H1 (cell line): ENCODE measurements around the gene DVL2. TPM values are rescaled to one million over a fixed set of nuclear protein-coding genes. Genes with fewer than 3 reads are reported as not detected.

Source experiments
- CTCF ChIA-PET: fragments of 300-600 bp; sonication (Branson Sonifier 250); formaldehyde crosslinking; loops from one replicate; lab custom pipeline; 2021; ENCODE audit not compliant: partially characterized antibody; lab: Charles Lee
- POLR2A ChIA-PET: fragments of 300-600 bp; sonication (Branson Sonifier 250); formaldehyde crosslinking; loops from one replicate; lab custom pipeline; 2021; ENCODE audit warnings: inconsistent platforms; ENCODE audit not compliant: partially characterized antibody; lab: Charles Lee
- DNase-seq, 2 experiments: peaks; one replicate each; pipeline versions ENCODE4 v3.0.0 to v3.0.0-alpha.2; 2010 to 2022; ENCODE audit warnings: low spot score in 2 of 2, low read depth in 1 of 2, mixed read lengths in 1 of 2
- FAIRE-seq: peaks from 2 replicates; lab custom pipeline; 2011; peaks lifted over from hg19 to GRCh38; lab: Jason Lieb, UNC
- H2AFZ ChIP-seq: 2 replicates; pipeline ENCODE4 v1.8.1; 2012; ENCODE audit warnings: low read length, inconsistent platforms
- H2AK5ac ChIP-seq: 2 replicates; pipeline ENCODE4 v1.6.1; 2013; ENCODE audit warnings: low read depth, low read length
- H2BK120ac ChIP-seq: replicated peaks from 2 replicates; pipeline ENCODE3; 2013; ENCODE audit warnings: low read depth, low read length, inconsistent platforms
- H2BK12ac ChIP-seq: 2 replicates; pipeline ENCODE4 v1.6.1; 2013; ENCODE audit warnings: low read depth, low read length
- H2BK15ac ChIP-seq: 2 replicates; pipeline ENCODE4 v1.6.1; 2013; ENCODE audit warnings: low read length
- H2BK20ac ChIP-seq: 2 replicates; pipeline ENCODE4 v1.6.1; 2013; ENCODE audit warnings: low read length
- H2BK5ac ChIP-seq: 2 replicates; pipeline ENCODE4 v1.6.1; 2013; ENCODE audit warnings: low read depth, low read length
- H3K14ac ChIP-seq: 2 replicates; pipeline ENCODE4 v1.6.1; 2013; ENCODE audit warnings: inconsistent platforms; ENCODE audit not compliant: insufficient read length
- H3K18ac ChIP-seq: 2 replicates; pipeline ENCODE4 v1.6.1; 2013; ENCODE audit warnings: low read length; ENCODE audit errors: extremely low read depth
- H3K23ac ChIP-seq: 2 replicates; pipeline ENCODE4 v1.6.1; 2013; ENCODE audit warnings: inconsistent platforms; ENCODE audit not compliant: insufficient read length
- H3K23me2 ChIP-seq: 2 replicates; pipeline ENCODE4 v1.6.1; 2013; ENCODE audit warnings: low read depth, low read length
- H3K27ac ChIP-seq: 2 replicates; pipeline ENCODE4 v1.6.1; 2011; ENCODE audit warnings: low read depth, low read length, inconsistent platforms
- H3K27me3 ChIP-seq, 4 experiments: replicated peaks in 1 of 4; 1 replicate in 1 of 4; 2 replicates in 3 of 4; pipeline versions ENCODE4 v1.6.1 to v1.8.1; 2011 to 2013; ENCODE audit warnings: low read length in 3 of 4, mild to moderate bottlenecking in 3 of 4, inconsistent platforms in 2 of 4, mixed read lengths in 2 of 4, moderate library complexity in 1 of 4; ENCODE audit not compliant: control insufficient read depth in 3 of 4, insufficient read depth in 3 of 4; ENCODE audit errors: extremely low read depth in 1 of 4
- H3K36me3 ChIP-seq, 4 experiments: 2 replicates each; pipeline versions ENCODE4 v1.6.1 to v1.8.1; 2011 to 2013; ENCODE audit warnings: mild to moderate bottlenecking in 4 of 4, low read length in 3 of 4, moderate library complexity in 2 of 4, control low read depth in 1 of 4, inconsistent platforms in 1 of 4; ENCODE audit not compliant: insufficient read depth in 4 of 4, control insufficient read depth in 2 of 4
- H3K4ac ChIP-seq: replicated peaks from 2 replicates; pipeline ENCODE3; 2013; ENCODE audit warnings: low read length, low read depth, mixed read lengths, inconsistent platforms; ENCODE audit not compliant: insufficient read length
- H3K4me1 ChIP-seq, 4 experiments: replicated peaks in 1 of 4; 1 replicate in 1 of 4; 2 replicates in 3 of 4; pipeline versions ENCODE4 v1.6.1 to v1.8.1; 2011 to 2013; ENCODE audit warnings: low read length in 3 of 4, inconsistent platforms in 2 of 4, mixed read lengths in 1 of 4; ENCODE audit not compliant: insufficient read depth in 4 of 4, control insufficient read depth in 3 of 4
- H3K4me2 ChIP-seq, 2 experiments: 2 replicates each; pipeline versions ENCODE4 v1.6.1 to v1.8.1; 2011 to 2013; ENCODE audit warnings: low read depth in 2 of 2, low read length in 2 of 2, control low read depth in 1 of 2, inconsistent platforms in 1 of 2, mild to moderate bottlenecking in 1 of 2; ENCODE audit not compliant: insufficient read depth in 1 of 2
- H3K4me3 ChIP-seq, 4 experiments: fragments of 200-600, 300-600 bp in 1 of 4; sonication (generic), shearing (Covaris generic), sonication (Bioruptor Twin) in 1 of 4; 2 replicates each; pipeline versions ENCODE4 v1.5.1 to v1.8.1; 2011 to 2016; ENCODE audit warnings: low read length in 4 of 4, low read depth in 3 of 4, control low read depth in 2 of 4, inconsistent platforms in 2 of 4, mild to moderate bottlenecking in 2 of 4, mixed read lengths in 1 of 4, moderate library complexity in 1 of 4; ENCODE audit not compliant: insufficient read depth in 2 of 4; ENCODE audit errors: extremely low read depth in 1 of 4
- H3K56ac ChIP-seq: replicated peaks from 2 replicates; pipeline ENCODE3; 2013; ENCODE audit warnings: low read depth, mild to moderate bottlenecking, mixed read lengths, low read length, inconsistent platforms; ENCODE audit not compliant: insufficient read length
- H3K79me1 ChIP-seq: 2 replicates; pipeline ENCODE4 v1.6.1; 2013; ENCODE audit warnings: low read depth, low read length, control low read depth
- H3K79me2 ChIP-seq, 2 experiments: 2 replicates each; pipeline versions ENCODE4 v1.6.1 to v1.8.1; 2012 to 2013; ENCODE audit warnings: low read length in 2 of 2, mild to moderate bottlenecking in 2 of 2, inconsistent platforms in 1 of 2; ENCODE audit not compliant: insufficient read depth in 2 of 2, control insufficient read depth in 1 of 2
- H3K9ac ChIP-seq, 4 experiments: replicated peaks in 1 of 4; 1 replicate in 1 of 4; 2 replicates in 3 of 4; pipeline versions ENCODE4 v1.6.1 to v1.8.1; 2011 to 2013; ENCODE audit warnings: low read depth in 3 of 4, low read length in 3 of 4, control low read depth in 2 of 4, mild to moderate bottlenecking in 2 of 4, moderate library complexity in 2 of 4, inconsistent platforms in 1 of 4; ENCODE audit errors: extremely low read depth in 1 of 4
- H3K9me3 ChIP-seq, 2 experiments: 2 replicates each; pipeline versions ENCODE4 v1.6.1 to v1.8.1; 2012 to 2013; ENCODE audit warnings: mild to moderate bottlenecking in 2 of 2, moderate library complexity in 2 of 2, control low read depth in 1 of 2, inconsistent platforms in 1 of 2, low read depth in 1 of 2, low read length in 1 of 2, mixed read lengths in 1 of 2; ENCODE audit not compliant: insufficient read depth in 2 of 2
- H4K20me1 ChIP-seq, 2 experiments: replicated peaks in 1 of 2; 2 replicates each; pipeline versions ENCODE3 to v1.8.1; 2011 to 2013; ENCODE audit warnings: inconsistent platforms in 2 of 2, low read length in 2 of 2, mild to moderate bottlenecking in 1 of 2; ENCODE audit not compliant: insufficient read depth in 2 of 2, control insufficient read depth in 1 of 2
- H4K5ac ChIP-seq: 2 replicates; pipeline ENCODE4 v1.6.1; 2013; ENCODE audit warnings: low read length, low read depth, mixed read lengths, inconsistent platforms; ENCODE audit not compliant: insufficient read length
- H4K8ac ChIP-seq: 2 replicates; pipeline ENCODE4 v1.8.0; 2013; ENCODE audit warnings: mild to moderate bottlenecking, moderate library complexity, low read length, inconsistent platforms; ENCODE audit not compliant: insufficient read depth; ENCODE audit errors: extremely low read depth
- H4K91ac ChIP-seq: replicated peaks from 2 replicates; pipeline ENCODE3; 2013; ENCODE audit warnings: low read length, mixed read lengths, inconsistent platforms; ENCODE audit not compliant: insufficient read length
- CEBPB ChIP-seq: IDR thresholded peaks from 2 replicates; pipeline ENCODE4 v1.6.1; 2012; ENCODE audit warnings: low read depth, low read length
- GABPA ChIP-seq: IDR thresholded peaks from 2 replicates; pipeline ENCODE4 v1.6.1; 2011; ENCODE audit warnings: mild to moderate bottlenecking, low read length, moderate library complexity, borderline replicate concordance; ENCODE audit not compliant: insufficient read depth
- HDAC2 ChIP-seq, 2 experiments: fragments of 300-600 bp in 1 of 2; sonication (generic) in 1 of 2; IDR thresholded peaks; 2 replicates each; pipeline ENCODE4 v1.6.1; 2011 to 2012; ENCODE audit warnings: low read depth in 2 of 2, low read length in 2 of 2, mild to moderate bottlenecking in 2 of 2, moderate library complexity in 2 of 2, borderline replicate concordance in 1 of 2, inconsistent platforms in 1 of 2
- KDM5A ChIP-seq: fragments of 200-600 bp; IDR thresholded peaks from 2 replicates; pipeline ENCODE4 v1.7.1; 2012; ENCODE audit warnings: mild to moderate bottlenecking, low read length, inconsistent platforms, mixed read lengths
- POLR2A ChIP-seq, 2 experiments: IDR thresholded peaks; 1 replicate in 1 of 2; 2 replicates in 1 of 2; pipeline ENCODE4 v1.6.1; 2011; ENCODE audit warnings: low read depth in 2 of 2, low read length in 2 of 2, mild to moderate bottlenecking in 2 of 2; ENCODE audit errors: control extremely low read depth in 1 of 2
- RBBP5 ChIP-seq: IDR thresholded peaks from 2 replicates; pipeline ENCODE4 v1.7.1; 2012; ENCODE audit warnings: low read depth, mild to moderate bottlenecking, inconsistent platforms, low read length, moderate library complexity, borderline replicate concordance
- TAF7 ChIP-seq: optimal IDR thresholded peaks from 2 replicates; pipeline ENCODE3; 2011; ENCODE audit warnings: low read depth, mild to moderate bottlenecking, inconsistent platforms, low read length, moderate library complexity, borderline replicate concordance
- ZNF274 ChIP-seq: IDR thresholded peaks from 2 replicates; pipeline ENCODE4 v1.7.0; 2012; ENCODE audit warnings: low read length, borderline replicate concordance; ENCODE audit errors: extremely low read depth
- whole genome bisulfite sequencing, 2 experiments: shearing (Covaris generic) in 1 of 2; methylation state at CpG; one replicate each; pipeline versions ENCODE4 v1.1.6 to v1.1.7; 2013 to 2015; ENCODE audit warnings: low lambda C conversion rate in 2 of 2, mixed read lengths in 2 of 2, inconsistent platforms in 1 of 2, low coverage in 1 of 2, missing lambda C conversion rate in 1 of 2; ENCODE audit not compliant: insufficient replicate concordance in 2 of 2, insufficient coverage in 1 of 2, insufficient read length in 1 of 2; ENCODE audit errors: extremely low coverage in 1 of 2, missing lambda C conversion rate in 1 of 2; 5-methylcytosine and 5-hydroxymethylcytosine counted together
- polyA plus RNA-seq, 7 experiments: library from polyadenylated mRNA; depleted of rRNA in 3 of 7; stranded (reverse) in 5 of 7; unstranded in 2 of 7; fragments of >200 nt in 5 of 7; fragments of 200-250 nt in 2 of 7; gene quantifications; 1 replicate in 5 of 7; 2 replicates in 1 of 7; 4 replicates in 1 of 7; pipeline versions ENCODE4 v1.2.1 to v1.2.3, GENCODE V29; 2011 to 2013; ENCODE audit warnings: missing spikeins in 2 of 7, mixed read lengths in 2 of 7
- total RNA-seq: library from RNA; stranded (reverse); fragmentation: NEBNext Ultra II Directional; extraction: Animal tissue kit (Norgen Biotek cat#: 25700); gene quantifications from 2 replicates; pipeline ENCODE4 v1.2.1, GENCODE V29; 2021
- TF ChIP-seq, protein P1 (sequence below): IDR thresholded peaks from 2 replicates; pipeline ENCODE4 v1.6.1; 2012; ENCODE audit warnings: inconsistent platforms

DVL2 gene
- total and polyA plus RNA-seq, 2 of the 8 experiments (the other 6 are each of a cell fraction or from before 2014, with no cell fraction given): 19.0 to 59.6 TPM

GRCh38 chr17:7261379-7262191 lies 27.3 kb upstream of the DVL2 start:
- no peak overlapping the region for H2BK120ac ChIP-seq
- peak overlapping the region; percentile 91 to 97 for H3K4me2 ChIP-seq
- peaks cover 9% of the 10 kb centered on the region for H3K79me1 ChIP-seq
- peaks cover 0 to 31% (median 12%) of the 10 kb centered on the region in 4 experiments; a peak in 5 of 8 replicates for H3K36me3 ChIP-seq
- ChIA-PET CTCF (interaction anchor here (1.0 to 1.5 kb wide), 3 partner anchors 10 to 48 kb away, joined by 3 to 4 read pairs (median 4); partner anchors contain the start of gene CTDNEP1), POLR2A (interaction anchor here (0.5 to 13.7 kb wide), 24 partner anchors 9 to 663 kb away, joined by 3 to 159 read pairs (median 6); partner anchors contain the start of genes ACADVL, CTDNEP1, DLG4 and DVL2)
- peak overlapping the region; percentile 93 to 98 (median 96) for H3K4me3 ChIP-seq
- H3K79me2 ChIP-seq: peaks cover 0 to 31% of the 10 kb centered on the region in 2 experiments; a peak in 2 of 4 replicates
- H4K91ac ChIP-seq: peak overlapping the region; percentile 95
- H4K20me1 ChIP-seq: peaks cover 6 to 11% of the 10 kb centered on the region in 2 experiments
- no peak overlapping the region for H2BK20ac ChIP-seq
- no peaks in the 10 kb centered on the region for H3K9me3 ChIP-seq
- peak overlapping the region; percentile 67 for H4K5ac ChIP-seq
- H3K4ac ChIP-seq: peak overlapping the region; percentile 96
- no peak for FAIRE-seq
- peak overlapping the region; percentile 91 for H3K27ac ChIP-seq
- WGBS, 2 experiments: 1% methylated on average over 50 of the region's 71 CpGs; no CpG with 5 or more reads in 1 of the 2 experiments
- peaks cover 5 to 15% (median 6%) of the 10 kb centered on the region in 4 experiments; a peak in 6 of 7 replicates for H3K4me1 ChIP-seq
- H3K27me3 ChIP-seq: no peaks in the 10 kb centered on the region
- H2BK15ac ChIP-seq: no peak overlapping the region
- H2AK5ac ChIP-seq: peak overlapping the region; percentile 99; the same call in 1 of the 2 replicates
- no peak overlapping the region for H2AFZ ChIP-seq
- peak overlapping the region; percentile 87 for H3K18ac ChIP-seq
- peak overlapping the region; percentile 98 for H4K8ac ChIP-seq
- H3K23me2 ChIP-seq: peaks cover 13% of the 10 kb centered on the region
- DNase-seq: peak in 1 of 2 experiments; percentile 60
- peak overlapping the region; percentile 94 to 98 (median 98) for H3K9ac ChIP-seq
- H2BK5ac ChIP-seq: peak overlapping the region; percentile 98
- peak overlapping the region; percentile 73 for H3K14ac ChIP-seq
- H2BK12ac ChIP-seq: peak overlapping the region; percentile 98
- H3K23ac ChIP-seq: no peak overlapping the region
- peak overlapping the region; percentile 61 for H3K56ac ChIP-seq
- TF ChIP-seq HDAC2 (IDR thresholded peaks at IDR 0.05; ENCODE audit: borderline replicate concordance in 1 of 2, low read depth in 2 of 2, low read length in 2 of 2): 0 out of 4 replicates have a peak, but pooled peaks of 1 of the 2 experiments have one; percentile 32
- no peak for TF ChIP-seq GABPA
- peak; percentile 70 for TF ChIP-seq TAF7
- TF ChIP-seq ZNF274: no peak
- TF ChIP-seq POLR2A (IDR thresholded peaks at IDR 0.05; ENCODE audit: control extremely low read depth in 1 of 2, low read depth in 2 of 2, low read length in 2 of 2): peak; percentile 12 to 91
- no peak for TF ChIP-seq KDM5A
- TF ChIP-seq RBBP5: peak; percentile 10; the same call in 1 of the 2 replicates
- TF ChIP-seq CEBPB: no peak
- TF ChIP-seq, protein P1, sequence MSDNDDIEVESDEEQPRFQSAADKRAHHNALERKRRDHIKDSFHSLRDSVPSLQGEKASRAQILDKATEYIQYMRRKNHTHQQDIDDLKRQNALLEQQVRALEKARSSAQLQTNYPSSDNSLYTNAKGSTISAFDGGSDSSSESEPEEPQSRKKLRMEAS: peak; percentile 21
